H9 (cell line): ENCODE results near the gene NFKB2. TPM values are rescaled to one million over a fixed set of nuclear protein-coding genes. Genes with fewer than 3 reads are reported as not detected.

ENCODE experiments used
- DNase-seq: peaks from one replicate; pipeline ENCODE4 v3.0.0-alpha.2; 2017
- H2AFZ ChIP-seq: one replicate; pipeline ENCODE4 v1.6.1; 2013; ENCODE audit warnings: mild to moderate bottlenecking, low read length, control low read depth, moderate library complexity
- H2AK5ac ChIP-seq: 2 replicates; pipeline ENCODE4 v1.6.1; 2013; ENCODE audit warnings: low read length, control low read depth, mixed read lengths; ENCODE audit not compliant: insufficient read length
- H2BK120ac ChIP-seq: one replicate; pipeline ENCODE4 v1.6.1; 2013; ENCODE audit warnings: low read depth, mild to moderate bottlenecking, low read length, control low read depth, inconsistent platforms; ENCODE audit not compliant: poor library complexity, severe bottlenecking
- H2BK12ac ChIP-seq: 2 replicates; pipeline ENCODE4 v1.6.1; 2013; ENCODE audit warnings: low read length, control low read depth, mixed read lengths, low read depth; ENCODE audit not compliant: insufficient read length
- H2BK15ac ChIP-seq: 2 replicates; pipeline ENCODE4 v1.6.1; 2013; ENCODE audit warnings: low read depth, low read length, control low read depth
- H2BK20ac ChIP-seq: one replicate; pipeline ENCODE4 v1.6.1; 2013; ENCODE audit warnings: low read depth, mild to moderate bottlenecking, low read length, control low read depth, inconsistent platforms; ENCODE audit not compliant: poor library complexity, severe bottlenecking
- H2BK5ac ChIP-seq: 2 replicates; pipeline ENCODE4 v1.6.1; 2013; ENCODE audit warnings: low read length, control low read depth, mixed read lengths; ENCODE audit not compliant: insufficient read length
- H3K14ac ChIP-seq: 2 replicates; pipeline ENCODE4 v1.6.1; 2013; ENCODE audit warnings: low read length, control low read depth; ENCODE audit not compliant: insufficient read depth
- H3K18ac ChIP-seq: 2 replicates; pipeline ENCODE4 v1.6.1; 2013; ENCODE audit warnings: low read depth, mild to moderate bottlenecking, mixed read lengths, low read length, control low read depth; ENCODE audit not compliant: insufficient read length
- H3K23ac ChIP-seq: 2 replicates; pipeline ENCODE4 v1.6.1; 2013; ENCODE audit warnings: low read length, control low read depth, mixed read lengths, low read depth; ENCODE audit not compliant: insufficient read length
- H3K23me2 ChIP-seq: 2 replicates; pipeline ENCODE4 v1.6.1; 2013; ENCODE audit warnings: low read depth, mild to moderate bottlenecking, mixed read lengths, low read length, control low read depth; ENCODE audit not compliant: insufficient read length, poor library complexity, severe bottlenecking
- H3K27ac ChIP-seq: 2 replicates; pipeline ENCODE4 v1.5.1; 2013; ENCODE audit warnings: low read length, control low read depth, mixed read lengths, low read depth; ENCODE audit not compliant: insufficient read length
- H3K27me3 ChIP-seq: 2 replicates; pipeline ENCODE4 v1.6.1; 2013; ENCODE audit warnings: low read length, control low read depth, inconsistent platforms; ENCODE audit not compliant: insufficient read depth
- H3K4ac ChIP-seq: 2 replicates; pipeline ENCODE4 v1.6.1; 2013; ENCODE audit warnings: low read depth, mild to moderate bottlenecking, control low read depth, inconsistent platforms, low read length, moderate library complexity
- H3K4me1 ChIP-seq: 2 replicates; pipeline ENCODE4 v1.6.1; 2013; ENCODE audit warnings: low read length, control low read depth, inconsistent platforms; ENCODE audit not compliant: insufficient read depth
- H3K4me2 ChIP-seq: 2 replicates; pipeline ENCODE4 v1.6.1; 2013; ENCODE audit warnings: low read length, control low read depth, mixed read lengths; ENCODE audit not compliant: insufficient read length, insufficient read depth
- H3K56ac ChIP-seq: 2 replicates; pipeline ENCODE4 v1.6.1; 2013; ENCODE audit warnings: low read depth, mild to moderate bottlenecking, mixed read lengths, low read length, control low read depth; ENCODE audit not compliant: insufficient read length
- H3K79me1 ChIP-seq: 2 replicates; pipeline ENCODE4 v1.6.1; 2013; ENCODE audit warnings: low read depth, mild to moderate bottlenecking, moderate library complexity, low read length, control low read depth, inconsistent platforms; ENCODE audit not compliant: insufficient read depth, poor library complexity, severe bottlenecking
- H3K79me2 ChIP-seq: 2 replicates; pipeline ENCODE4 v1.6.1; 2013; ENCODE audit warnings: low read length, control low read depth, inconsistent platforms; ENCODE audit not compliant: insufficient read depth
- H3K9ac ChIP-seq: 2 replicates; pipeline ENCODE4 v1.6.1; 2013; ENCODE audit warnings: low read length, control low read depth, mixed read lengths; ENCODE audit not compliant: insufficient read length; ENCODE audit errors: extremely low read depth
- H3K9me3 ChIP-seq: one replicate; pipeline ENCODE4 v1.6.1; 2013; ENCODE audit warnings: low read depth, low read length, inconsistent platforms; ENCODE audit not compliant: control insufficient read depth
- H3T11ph ChIP-seq: one replicate; pipeline ENCODE4 v1.6.1; 2013; ENCODE audit warnings: mild to moderate bottlenecking, low read length, control low read depth, inconsistent platforms
- H4K20me1 ChIP-seq: one replicate; pipeline ENCODE4 v1.6.1; 2013; ENCODE audit not compliant: control insufficient read depth, insufficient read length, insufficient read depth
- H4K5ac ChIP-seq: 2 replicates; pipeline ENCODE4 v1.6.1; 2013; ENCODE audit warnings: low read depth, mild to moderate bottlenecking, mixed read lengths, low read length, control low read depth; ENCODE audit not compliant: insufficient read length
- H4K8ac ChIP-seq: replicated peaks from 2 replicates; pipeline ENCODE4 v1.6.1; 2013; ENCODE audit warnings: low read length, control low read depth, mixed read lengths, low read depth; ENCODE audit not compliant: insufficient read length
- H4K91ac ChIP-seq: 2 replicates; pipeline ENCODE4 v1.6.1; 2013; ENCODE audit warnings: low read depth, mild to moderate bottlenecking, moderate library complexity, mixed read lengths, low read length, control low read depth; ENCODE audit not compliant: insufficient read length
- H3K27ac Mint-ChIP-seq, 3 experiments: 2 replicates in 2 of 3; 3 replicates in 1 of 3; pipeline ENCODE4 v1.8.0; 2020 to 2021; ENCODE audit warnings: mixed read lengths in 3 of 3, mild to moderate bottlenecking in 1 of 3, moderate library complexity in 1 of 3
- H3K27me3 Mint-ChIP-seq: 2 replicates; pipeline ENCODE4 v1.8.0; 2021; ENCODE audit warnings: low read depth, mild to moderate bottlenecking, moderate library complexity, mixed read lengths
- H3K36me3 Mint-ChIP-seq, 3 experiments: 2 replicates in 2 of 3; 3 replicates in 1 of 3; pipeline ENCODE4 v1.8.0; 2020 to 2021; ENCODE audit warnings: low read depth in 3 of 3, mixed read lengths in 3 of 3; ENCODE audit not compliant: insufficient read depth in 1 of 3
- H3K4me1 Mint-ChIP-seq, 2 experiments: 2 replicates each; pipeline ENCODE4 v1.8.0; 2020; ENCODE audit warnings: mixed read lengths in 2 of 2
- H3K4me3 Mint-ChIP-seq, 2 experiments: 2 replicates in 1 of 2; 3 replicates in 1 of 2; pipeline ENCODE4 v1.8.0; 2020 to 2021; ENCODE audit warnings: mild to moderate bottlenecking in 2 of 2, mixed read lengths in 2 of 2, moderate library complexity in 1 of 2
- H3K9me3 Mint-ChIP-seq, 2 experiments: 2 replicates in 1 of 2; 3 replicates in 1 of 2; pipeline ENCODE4 v1.8.0; 2020; ENCODE audit warnings: mild to moderate bottlenecking in 2 of 2, mixed read lengths in 2 of 2, moderate library complexity in 1 of 2
- WGBS: extraction: QIAGEN DNeasy Blood & Tissue Kit; methylation state at CpG from one replicate; pipeline ENCODE4 v1.1.7; 2013; ENCODE audit warnings: missing lambda C conversion rate, low lambda C conversion rate, mixed read lengths; ENCODE audit not compliant: insufficient read length; ENCODE audit errors: extremely low coverage; 5-methylcytosine and 5-hydroxymethylcytosine counted together
- total RNA-seq: library from RNA; stranded (reverse); gene quantifications from 2 replicates; pipeline ENCODE4 v1.2.1, GENCODE V29; 2021
- TF ChIP-seq, protein P1 (sequence below): fragments of 200-600 bp; sonication (generic); conservative IDR thresholded peaks from 3 replicates; pipeline ENCODE4 v1.8.0; 2021; ENCODE audit warnings: antibody characterized with exemption, mild to moderate bottlenecking

Gene NFKB2
- total RNA-seq, 1 experiment from 2014 or later: 23.7 TPM

- Histone ChIP-seq H3K4me1 (peaks cover 2% of the 10 kb centered on the region; the same call in 1 of the 2 replicates), H3K14ac (no peak overlapping the region), H4K8ac (no peak overlapping the region), H4K91ac (no peak overlapping the region), H2BK15ac (no peak overlapping the region), H3K9me3 (no peaks in the 10 kb centered on the region), H3K4me2 (peak overlapping the region; percentile 74), H3K79me2 (no peaks in the 10 kb centered on the region), H3K18ac (peak overlapping the region; percentile 27), H3K9ac (peak overlapping the region; percentile 40), H2BK120ac (no peak overlapping the region), H4K5ac (no peak overlapping the region), H3T11ph (no peak overlapping the region), H3K27me3 (no peaks in the 10 kb centered on the region), H2BK5ac (no peak overlapping the region), H3K4ac (no peak overlapping the region), H2BK20ac (no peak overlapping the region), H2AK5ac (no peak overlapping the region), H3K23me2 (peaks cover 35% of the 10 kb centered on the region), H3K56ac (no peak overlapping the region), H3K79me1 (no peaks in the 10 kb centered on the region), H3K23ac (no peak overlapping the region), H2BK12ac (no peak overlapping the region), H3K27ac (no peak overlapping the region), H4K20me1 (no peaks in the 10 kb centered on the region), H2AFZ (no peak overlapping the region)
- Mint-ChIP-seq H3K27me3 (peaks cover 22% of the 10 kb centered on the region), H3K36me3 (peaks cover 6 to 17% (median 16%) of the 10 kb centered on the region in 3 experiments; a peak in 5 of 7 replicates), H3K27ac (no peak overlapping the region), H3K4me3 (peak overlapping the region; percentile 92 to 97), H3K9me3 (no peaks in the 10 kb centered on the region; a peak in 1 of 5 replicates), H3K4me1 (peaks cover 16 to 24% of the 10 kb centered on the region in 2 experiments)
- WGBS: no CpG with 5 or more reads among the region's 62 CpGs
- peak; percentile 72 for DNase-seq
- TF ChIP-seq, protein P1, sequence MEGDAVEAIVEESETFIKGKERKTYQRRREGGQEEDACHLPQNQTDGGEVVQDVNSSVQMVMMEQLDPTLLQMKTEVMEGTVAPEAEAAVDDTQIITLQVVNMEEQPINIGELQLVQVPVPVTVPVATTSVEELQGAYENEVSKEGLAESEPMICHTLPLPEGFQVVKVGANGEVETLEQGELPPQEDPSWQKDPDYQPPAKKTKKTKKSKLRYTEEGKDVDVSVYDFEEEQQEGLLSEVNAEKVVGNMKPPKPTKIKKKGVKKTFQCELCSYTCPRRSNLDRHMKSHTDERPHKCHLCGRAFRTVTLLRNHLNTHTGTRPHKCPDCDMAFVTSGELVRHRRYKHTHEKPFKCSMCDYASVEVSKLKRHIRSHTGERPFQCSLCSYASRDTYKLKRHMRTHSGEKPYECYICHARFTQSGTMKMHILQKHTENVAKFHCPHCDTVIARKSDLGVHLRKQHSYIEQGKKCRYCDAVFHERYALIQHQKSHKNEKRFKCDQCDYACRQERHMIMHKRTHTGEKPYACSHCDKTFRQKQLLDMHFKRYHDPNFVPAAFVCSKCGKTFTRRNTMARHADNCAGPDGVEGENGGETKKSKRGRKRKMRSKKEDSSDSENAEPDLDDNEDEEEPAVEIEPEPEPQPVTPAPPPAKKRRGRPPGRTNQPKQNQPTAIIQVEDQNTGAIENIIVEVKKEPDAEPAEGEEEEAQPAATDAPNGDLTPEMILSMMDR: no peak
Measured at GRCh38 chr10:102421757-102422512, 26.4 kb downstream of the NFKB2 start.
